Stimulated activated CD8-positive, alpha-beta memory T cell treated with anti-CD3 and anti-CD28 coated beads, Interleukin-7, amount 100 ng/mL, for 1 hour (primary cell): ENCODE results near the gene TMEM134.
"Not testable (repeated sequence)": the region's sequence is repeated elsewhere in the genome, so short reads cannot be mapped to it uniquely, and the experiment has no call there.

Source experiments
- DNase-seq, 2 donors: peaks; one replicate each; pipeline ENCODE4 v3.0.0-alpha.2; 2020; ENCODE audit warnings: low read depth in 2 of 2

TMEM134 gene, protein sequence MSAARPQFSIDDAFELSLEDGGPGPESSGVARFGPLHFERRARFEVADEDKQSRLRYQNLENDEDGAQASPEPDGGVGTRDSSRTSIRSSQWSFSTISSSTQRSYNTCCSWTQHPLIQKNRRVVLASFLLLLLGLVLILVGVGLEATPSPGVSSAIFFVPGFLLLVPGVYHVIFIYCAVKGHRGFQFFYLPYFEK

DNA sequence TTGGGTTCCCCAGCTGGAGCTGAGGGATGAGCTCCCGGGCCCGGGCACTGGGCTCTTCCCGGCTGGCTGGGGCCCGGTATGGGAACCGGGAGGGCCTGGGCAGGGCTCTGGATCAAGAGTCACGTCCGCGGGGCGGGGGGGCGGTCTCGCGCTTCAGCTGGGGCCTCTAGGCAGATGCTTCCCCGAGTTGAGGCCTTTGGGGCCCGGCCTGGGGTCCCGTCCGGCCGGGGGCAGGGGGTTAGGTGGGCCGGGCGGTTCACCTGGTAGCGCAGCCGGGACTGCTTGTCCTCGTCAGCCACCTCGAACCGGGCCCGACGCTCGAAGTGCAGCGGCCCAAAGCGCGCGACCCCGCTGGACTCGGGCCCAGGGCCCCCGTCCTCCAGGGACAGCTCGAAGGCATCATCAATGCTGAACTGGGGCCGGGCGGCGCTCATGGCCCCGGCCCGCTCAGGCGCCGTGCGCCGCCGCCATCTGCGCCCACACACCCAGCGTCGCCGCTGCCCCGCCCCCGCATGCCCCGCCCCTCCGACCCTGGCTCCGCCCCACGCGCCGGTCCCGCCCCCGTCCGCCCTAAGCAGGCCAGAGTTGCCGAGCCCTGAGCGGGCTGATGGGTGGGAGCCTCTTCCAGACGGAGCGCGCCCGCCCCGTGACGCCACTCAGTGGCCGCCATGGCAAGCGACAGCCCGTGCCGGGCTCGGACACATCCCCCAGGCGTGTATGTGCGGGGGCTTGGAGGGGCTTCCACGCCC is at the start of gene TMEM134:
Gene TMEM134 (minus strand): TSS at position 493 of the 749 bp plus-strand sequence. CDS start 59 bp downstream, at position 434.
- peak; percentile 85 to 90 for DNase-seq

DNA sequence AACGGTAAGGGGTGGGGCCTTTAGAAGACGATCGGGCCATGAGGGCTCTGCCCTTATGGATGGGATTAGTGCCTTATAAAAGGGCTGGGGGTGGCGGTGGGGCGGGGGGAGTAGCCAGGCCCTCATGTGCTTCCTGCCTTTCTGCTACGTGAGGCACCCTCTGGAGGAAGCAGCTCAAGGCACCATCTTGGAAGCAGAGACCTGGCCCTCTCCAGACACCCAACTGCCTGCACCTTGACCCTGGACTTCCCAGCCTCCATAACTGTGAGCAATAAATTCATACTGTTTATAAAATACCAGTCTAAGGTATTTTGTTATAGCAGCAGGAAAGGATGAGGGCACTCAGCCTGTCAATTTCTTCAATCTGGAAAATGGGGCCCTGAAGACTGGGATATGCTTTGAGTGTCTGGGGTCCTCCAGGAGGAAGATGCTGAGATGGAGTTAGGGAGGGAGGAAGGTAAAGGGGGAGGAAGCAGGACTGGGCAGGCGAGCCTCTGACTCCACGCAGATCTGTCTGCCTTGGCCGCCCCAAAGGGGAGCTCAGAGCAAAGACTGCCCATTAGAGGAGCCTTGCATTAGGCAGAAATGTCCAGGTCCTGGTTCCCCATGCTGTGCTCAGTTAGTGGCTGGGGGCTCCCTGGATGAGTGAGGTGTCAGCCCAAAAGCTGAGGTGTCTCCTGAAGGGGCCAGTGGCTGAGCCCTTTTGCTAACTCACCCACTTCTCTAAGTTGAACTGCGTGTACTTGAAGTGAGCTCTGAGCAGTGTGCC is 48.9 kb upstream of the TMEM134 start:
- DNase-seq: no peak

DNA sequence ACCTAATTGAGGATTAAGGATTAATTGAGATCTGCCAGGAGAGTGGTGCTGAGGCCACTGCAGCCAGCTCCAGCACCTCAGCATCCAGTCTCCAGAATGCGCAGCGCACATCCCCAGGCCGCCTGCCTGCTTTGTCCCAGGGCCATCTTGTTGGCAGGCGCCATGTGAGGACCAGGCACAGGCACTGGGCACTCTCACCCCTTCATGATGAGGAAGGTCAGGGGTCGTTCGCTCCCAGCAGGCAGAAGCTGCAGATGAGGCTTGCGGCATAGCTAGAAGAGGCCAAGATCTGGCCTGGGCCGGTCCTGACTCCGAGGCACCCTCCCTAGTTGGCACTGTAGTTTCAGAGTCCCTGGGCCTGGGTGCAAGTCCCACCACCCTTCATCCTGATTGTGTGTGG is 47.8 kb upstream of the TMEM134 start:
- DNase-seq: no peak

DNA sequence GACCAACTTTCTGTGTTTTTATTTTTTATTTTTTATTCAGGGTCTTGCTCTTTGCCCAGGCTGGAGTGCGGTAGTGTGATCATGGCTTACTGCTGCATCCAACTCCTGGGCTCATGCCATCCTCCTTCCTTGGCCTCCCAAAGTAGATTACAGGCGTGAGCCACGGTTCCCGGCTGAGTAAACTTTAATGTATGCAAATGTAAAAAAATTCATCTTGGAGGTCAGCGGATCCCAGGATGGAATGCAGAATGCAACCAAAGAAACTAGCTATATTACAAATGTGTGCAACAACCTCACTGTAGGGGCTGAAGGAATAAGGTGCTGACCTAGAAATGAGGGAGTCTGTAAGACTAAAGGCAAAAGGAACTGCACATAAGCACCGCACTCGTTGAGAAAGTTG is 45.1 kb upstream of the TMEM134 start:
- DNase-seq: no peak

DNA sequence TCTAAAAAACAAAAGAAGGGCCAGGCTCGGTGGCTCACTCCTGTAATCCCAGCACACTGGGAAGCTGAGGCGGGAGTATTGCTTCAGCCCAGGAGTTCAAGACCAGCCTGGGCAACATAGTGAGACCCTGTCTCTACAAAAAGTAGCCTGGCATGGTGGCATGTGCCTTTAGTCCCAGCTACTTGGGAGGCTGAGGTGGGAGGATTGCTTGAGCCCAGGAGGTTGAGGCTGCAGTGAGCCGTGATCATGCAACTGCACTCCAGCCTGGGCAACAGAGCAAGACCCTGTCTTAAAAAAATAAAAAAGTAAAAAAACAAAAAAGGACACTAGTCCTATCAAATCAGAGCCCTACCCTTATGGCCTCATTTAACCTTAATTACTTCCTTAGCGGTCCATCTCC is 42.5 kb upstream of the TMEM134 start:
- DNase-seq: not testable (repeated sequence)

DNA sequence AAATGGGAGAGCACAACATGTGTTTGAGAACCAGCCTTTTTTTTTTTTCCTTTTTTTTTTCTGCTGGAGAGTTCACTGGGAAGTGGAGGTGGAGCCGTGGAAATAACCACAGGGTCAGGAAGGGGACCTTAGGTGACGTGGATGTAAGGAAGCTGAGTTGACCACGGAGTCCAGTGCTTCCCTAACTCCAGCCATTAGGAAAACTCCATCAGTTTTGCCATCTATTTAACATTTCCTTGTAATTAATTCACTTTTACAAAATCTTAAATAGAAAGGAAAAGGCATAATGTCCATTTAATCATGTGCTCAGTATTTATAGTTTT is 40.9 kb upstream of the TMEM134 start:
- DNase-seq: no peak

DNA sequence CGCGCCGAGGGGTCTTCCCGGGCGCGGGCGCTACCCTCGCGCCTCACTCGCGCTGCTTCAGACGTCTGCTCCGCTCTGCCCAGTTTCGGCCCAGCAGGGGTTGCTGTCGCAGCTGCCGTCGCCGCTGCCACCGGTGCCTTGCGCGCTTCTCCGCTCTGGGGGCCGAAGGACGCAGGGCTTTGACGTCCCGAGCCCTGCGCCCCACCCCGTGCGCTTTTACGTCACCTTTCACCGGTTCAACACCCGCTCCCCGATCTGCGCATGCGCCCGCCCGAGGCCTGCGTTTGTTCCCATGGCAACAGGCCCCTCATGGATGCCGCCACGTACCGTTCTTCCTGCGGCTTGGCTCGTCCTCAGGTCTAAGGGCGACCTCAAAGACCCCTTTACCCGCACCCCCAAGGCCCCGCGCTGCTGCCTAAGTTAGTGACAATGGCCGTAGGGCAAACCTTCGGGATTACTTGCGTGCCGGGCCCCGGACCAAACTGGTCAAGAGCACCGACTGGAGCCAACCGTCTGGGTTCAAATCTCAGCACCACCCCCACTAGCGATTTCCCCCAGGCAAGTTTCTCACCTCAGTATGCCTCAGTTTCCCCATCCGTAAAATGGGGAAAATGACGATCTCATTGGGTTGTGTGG is 39.6 kb upstream of the TMEM134 start:
- peak; percentile 97 to 98 for DNase-seq

DNA sequence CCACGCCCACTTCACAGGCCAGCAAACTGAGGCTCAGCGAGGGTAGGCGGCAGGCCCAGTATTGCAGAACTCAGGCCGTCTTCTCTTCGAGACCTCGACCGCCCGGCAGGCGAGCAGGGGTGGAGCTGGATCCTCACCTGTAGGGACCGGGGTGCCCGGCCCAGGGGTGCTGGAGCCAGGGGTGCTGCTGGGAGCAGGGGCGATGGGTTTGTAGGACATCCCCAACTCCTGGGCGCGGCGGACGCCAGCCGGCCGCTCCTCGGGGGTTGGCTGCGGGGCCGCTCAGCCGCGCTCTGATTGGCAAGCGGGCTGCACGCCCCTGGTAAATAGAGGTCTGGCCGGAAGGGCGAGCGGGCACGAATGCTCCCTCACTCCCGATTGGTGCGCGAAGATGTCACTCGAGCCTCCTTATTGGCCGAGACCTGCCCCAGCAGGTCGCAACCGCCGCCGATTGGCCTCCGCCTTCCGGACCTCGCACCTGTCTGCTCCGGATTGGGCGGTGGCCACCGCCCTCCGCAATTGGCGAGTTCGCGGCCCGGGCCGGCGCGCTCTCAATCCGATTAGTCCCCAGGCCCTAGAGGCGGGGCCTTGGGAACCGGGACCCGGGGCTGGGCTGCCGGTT is 38.9 kb upstream of the TMEM134 start, which contains the start of gene CDK2AP2:
Gene CDK2AP2 (minus strand): TSS at position 299 of the 622 bp plus-strand sequence. CDS start 80 bp downstream, at position 219.
- DNase-seq: peak; percentile 92 to 96

DNA sequence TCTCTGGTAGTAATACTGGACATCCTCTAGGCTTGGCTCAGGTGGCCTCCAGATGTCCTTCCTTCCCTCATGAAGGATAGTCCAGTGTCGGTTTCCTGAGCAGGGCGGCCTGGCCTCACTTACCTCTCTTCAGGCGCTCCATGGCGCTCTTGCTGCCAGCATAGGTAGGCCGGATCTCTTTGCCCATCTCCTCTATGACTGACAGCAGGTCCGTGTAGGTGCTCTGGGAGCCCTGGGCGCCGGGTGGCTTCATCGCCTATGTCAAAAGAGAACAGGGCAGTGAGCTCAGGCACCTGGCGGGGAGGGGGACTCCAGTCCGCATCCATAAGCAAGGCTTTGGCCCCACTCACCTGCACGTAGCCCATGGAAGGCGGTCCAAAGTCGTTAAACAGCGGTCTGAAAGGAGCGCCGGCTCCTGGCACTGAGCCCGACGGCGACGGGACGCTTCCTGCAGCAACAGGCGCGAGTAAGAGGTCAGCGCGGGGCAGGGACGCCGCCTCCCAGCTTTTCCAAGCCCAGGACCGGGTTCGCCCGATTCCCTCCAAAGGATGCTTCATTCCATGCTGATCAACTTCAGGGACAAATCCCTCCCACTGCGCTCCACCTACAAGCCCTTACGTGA is 38.3 kb upstream of the TMEM134 start:
- no peak for DNase-seq

DNA sequence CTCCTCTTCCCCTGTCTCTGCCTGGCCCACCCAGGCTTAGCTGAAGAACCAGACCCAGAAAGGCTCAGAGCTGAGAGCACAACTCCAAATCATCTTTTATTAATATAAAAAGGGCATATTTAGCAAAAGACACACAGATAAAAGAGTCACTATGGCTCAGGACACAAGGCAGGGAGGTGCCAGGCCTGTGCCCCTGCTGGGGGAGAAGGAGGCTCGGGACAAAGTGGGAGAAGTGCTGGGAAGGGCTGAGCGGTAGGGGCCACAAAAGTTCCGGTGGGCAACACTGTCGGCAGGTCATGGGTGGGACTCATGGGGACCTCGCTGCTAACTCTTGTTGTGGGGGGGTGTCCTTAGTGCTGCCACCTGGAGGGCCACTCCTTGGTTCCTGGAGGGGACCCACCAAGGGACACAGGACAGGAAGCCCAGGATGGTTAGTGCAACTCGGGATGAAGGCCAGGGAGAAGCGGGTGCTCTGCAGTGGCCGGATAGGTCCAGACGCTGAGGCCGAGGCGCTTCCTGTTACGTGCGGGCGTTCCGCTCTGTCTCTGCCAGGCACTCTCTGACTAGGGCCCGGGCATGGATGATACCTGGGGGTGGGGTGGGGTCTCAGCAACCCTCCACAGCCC is 37.5 kb upstream of the TMEM134 start:
- no peak for DNase-seq

DNA sequence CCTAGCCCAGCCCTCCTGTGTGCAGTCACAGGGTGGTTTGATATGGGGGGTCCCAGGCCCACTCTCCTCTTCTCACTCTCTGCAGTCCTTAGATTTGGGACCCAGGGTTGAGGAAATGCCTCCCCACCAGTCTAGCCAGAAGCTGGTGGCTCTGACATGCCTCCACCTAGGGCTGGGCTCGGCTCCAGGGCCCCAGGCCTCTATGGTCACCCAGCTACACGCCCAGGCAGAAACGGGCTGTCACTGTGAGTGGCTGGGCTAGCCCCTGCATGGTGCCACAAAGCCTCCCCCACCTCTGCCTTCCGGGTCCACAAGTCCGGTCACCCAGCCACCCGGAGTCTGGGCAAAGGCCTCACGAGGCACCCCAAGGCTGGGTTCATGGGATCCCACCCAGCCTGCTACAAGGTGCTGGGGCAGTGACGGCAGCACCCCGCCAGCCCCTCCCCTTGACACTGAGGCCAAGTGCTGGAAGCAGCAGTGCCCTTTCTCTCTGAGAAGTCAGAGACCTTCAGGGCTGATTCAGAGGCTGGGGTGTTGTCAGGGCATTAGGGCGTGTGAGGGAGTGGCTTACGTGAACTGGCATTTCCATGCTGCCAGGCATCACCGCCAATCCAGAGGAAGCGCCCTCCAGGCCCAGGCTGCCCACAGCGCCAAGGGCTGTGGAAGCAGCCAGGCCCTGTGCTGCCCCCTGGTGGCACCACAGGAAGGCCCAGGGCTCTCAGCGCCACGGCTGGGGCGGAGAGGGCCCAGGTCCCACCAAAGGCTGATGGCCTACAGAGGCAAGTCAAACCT is 36.8 kb upstream of the TMEM134 start:
- DNase-seq: peak; percentile 73 to 75

DNA sequence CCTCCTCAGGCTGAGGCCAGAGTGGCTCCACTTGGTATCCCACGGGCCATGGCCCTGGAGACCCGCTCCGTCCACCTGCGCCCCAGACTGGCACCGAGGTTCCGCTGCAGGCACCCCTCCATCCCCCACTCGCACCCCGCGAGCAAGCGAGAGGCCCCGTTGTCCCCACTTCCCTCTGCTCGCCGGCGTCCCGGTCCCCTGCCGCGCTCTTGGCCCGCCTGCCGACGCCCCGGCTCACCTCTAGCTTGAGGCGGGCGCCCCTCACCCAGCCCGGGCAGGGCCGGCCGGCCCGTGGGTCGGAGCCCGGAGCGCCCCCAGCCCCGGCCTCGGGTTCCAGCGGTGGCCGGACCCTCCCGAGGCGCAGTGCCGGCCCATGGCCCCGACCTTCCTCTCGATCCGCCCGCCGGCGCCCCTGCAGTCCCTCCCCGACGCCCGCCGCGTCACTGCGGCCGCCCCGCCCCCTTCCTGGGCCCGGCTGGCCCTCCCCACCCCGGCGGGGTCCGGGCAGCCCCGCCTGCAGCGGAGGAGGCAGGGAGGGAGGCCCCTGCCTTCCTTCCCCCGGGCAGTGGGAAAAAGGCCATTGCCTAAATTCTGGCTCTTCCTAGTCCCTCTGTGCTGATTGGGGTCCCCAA is 36.0 kb upstream of the TMEM134 start, which contains the start of gene PITPNM1:
Gene PITPNM1 (minus strand): TSS at position 414 of the 632 bp plus-strand sequence. CDS start 1,183 bp downstream, outside the sequence.
- peak; percentile 47 to 52 for DNase-seq

DNA sequence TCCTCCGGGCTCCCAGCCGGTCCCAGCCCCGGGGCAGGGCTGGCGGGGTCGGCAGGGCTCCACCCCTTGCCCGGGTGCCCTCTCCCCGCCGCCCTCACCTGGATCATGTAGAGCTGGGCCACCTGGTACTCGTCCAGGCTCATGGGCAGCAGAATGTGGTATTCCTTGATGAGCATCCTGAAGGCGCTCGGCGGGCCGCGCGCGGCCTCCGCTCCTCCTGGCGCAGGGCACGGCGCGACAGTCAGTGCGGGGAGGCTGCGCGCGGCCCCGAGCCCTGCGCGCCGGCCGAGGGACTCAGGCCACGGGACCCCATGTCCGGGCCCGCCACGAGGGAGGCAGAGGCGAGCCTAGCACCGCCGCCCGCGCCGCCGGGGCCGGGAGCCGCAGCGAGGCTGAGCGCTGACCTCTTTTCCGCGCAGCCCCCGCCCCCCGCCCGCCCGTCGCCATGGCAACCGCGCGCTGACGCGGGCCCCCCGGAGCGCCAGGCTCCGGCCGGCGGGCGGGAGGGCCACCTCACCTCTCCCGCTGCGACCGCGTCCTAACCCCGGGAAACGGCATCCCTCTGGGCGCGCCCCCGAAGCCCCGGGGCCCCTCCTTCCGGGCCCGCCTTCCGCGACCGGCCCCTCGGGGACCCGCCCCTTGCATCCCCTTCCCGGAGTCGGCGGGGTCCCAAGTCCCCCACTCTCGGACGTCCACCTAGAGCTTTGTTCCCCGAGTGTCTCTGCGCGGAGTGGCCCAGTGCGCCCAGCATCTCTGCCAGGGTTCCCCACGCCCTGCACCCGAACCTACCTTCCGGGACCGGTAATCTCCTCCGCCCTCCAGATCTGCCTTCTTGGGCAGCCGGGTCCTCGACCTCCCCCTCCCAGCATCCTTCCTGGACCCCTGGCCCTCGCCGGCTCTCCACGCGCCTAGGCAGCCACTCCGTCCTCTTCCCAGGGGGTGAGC is 35.2 kb upstream of the TMEM134 start:
- no peak for DNase-seq

DNA sequence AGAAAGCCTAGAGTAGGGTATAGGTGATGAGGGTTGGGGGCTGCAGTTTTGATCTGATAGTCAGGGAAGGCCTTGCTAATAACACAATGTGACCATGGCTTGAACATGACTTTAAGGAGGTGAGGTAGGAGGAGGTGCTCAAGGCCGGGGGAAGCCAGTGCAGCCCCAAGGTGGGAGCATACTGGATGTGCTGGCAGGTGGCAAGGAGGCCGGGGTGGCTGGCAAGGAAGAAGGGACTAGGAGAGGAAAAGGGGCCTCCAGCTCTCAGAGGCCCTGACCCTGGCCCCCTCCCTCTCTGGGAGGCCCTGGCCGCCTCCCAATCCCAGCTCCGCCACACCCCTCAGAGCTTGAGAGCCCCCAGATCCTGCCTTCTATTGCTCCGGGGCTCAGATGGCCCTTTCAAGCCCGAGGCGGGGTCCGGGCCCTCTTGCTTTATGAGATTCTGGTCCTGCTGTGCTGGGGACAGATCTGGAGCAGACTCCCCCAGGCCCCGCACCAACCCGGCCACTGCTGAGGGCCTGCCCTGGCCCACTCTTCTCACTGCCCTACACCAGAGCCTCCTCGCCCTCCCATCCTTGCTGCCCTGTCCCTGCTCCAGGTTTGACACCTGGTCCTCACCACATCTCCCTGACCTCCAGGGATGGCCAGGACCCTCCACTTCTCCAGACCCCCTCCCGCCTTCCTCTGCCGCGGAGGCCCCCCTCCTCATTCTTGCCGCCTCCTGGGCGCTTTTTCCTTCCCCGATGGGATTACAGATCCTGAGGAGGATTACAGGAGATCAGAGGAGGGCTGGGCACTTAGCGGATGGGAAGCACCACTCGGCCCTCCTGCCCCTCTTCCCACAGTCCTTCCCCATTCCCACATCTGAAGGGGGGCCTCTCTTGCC is 34.3 kb upstream of the TMEM134 start:
- no peak for DNase-seq

DNA sequence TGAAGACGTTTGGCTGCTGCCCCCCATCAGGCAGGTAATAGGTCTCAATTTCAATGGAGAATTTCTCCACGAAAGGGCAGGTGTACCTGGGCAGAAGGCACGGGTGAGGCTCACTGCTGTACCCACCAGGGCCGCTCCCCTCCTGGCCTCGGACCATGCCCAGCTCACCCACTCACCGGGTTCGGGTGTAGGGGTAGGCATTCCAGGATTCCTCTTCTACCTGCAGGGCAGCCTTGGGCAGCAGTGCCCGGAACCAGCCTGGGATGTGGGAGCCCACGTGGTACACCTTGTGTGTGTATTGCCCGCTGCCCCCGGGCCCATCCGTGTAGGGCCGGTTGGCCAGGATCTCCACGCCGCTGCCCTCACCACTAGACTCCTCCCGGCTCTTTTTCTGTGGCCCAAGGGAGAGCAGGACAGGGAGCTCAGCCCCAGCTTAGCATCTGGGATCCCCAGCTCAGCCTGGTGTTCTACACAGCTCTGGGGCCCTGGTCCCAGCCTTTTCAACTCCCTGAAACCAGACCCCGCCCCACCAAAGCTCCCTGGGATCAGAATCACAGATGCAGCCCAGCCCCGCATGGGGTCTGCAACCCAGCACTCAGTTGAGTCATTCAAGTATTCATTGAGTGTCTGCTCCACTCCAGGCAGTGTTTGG is 33.4 kb upstream of the TMEM134 start:
- no peak for DNase-seq

DNA sequence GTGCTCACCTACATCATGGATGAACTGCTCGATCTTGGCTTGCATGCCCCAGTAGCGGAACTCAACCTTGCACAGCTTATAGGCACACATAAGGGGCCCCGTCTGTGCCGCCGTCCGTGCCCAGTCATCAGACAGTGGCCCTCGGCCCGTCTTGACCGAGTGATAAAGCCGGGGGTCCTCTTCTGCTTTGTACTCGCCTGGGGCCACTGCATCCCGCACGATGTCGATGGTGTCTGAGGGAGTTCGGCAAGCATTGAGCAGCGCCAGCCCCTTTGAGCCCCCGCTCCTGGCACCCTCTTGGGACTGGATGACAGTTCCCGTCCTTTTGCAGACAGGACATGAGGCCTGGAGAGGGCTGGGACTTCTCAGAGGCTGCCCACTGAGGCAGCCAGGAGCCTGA is 32.8 kb upstream of the TMEM134 start:
- DNase-seq: no peak
